Uterus (tissue), 4 donors: ENCODE measurements around the gene TOMM40. TPM values are rescaled to one million over a fixed set of nuclear protein-coding genes. Genes with fewer than 3 reads are reported as not detected.

Experiments used
- DNase-seq, 2 donors: peaks; one replicate each; pipeline ENCODE4 v3.0.0-alpha.2; 2019 to 2020
- H3K27ac ChIP-seq, 2 donors: fragments of 200-600 bp; sonication (generic); 1 replicate in 1 of 2; 2 replicates in 1 of 2; pipeline ENCODE4 v1.5.1; 2016 to 2018
- H3K27me3 ChIP-seq, 2 donors: fragments of 200-600 bp; sonication (generic); one replicate each; pipeline ENCODE4 v1.5.1; 2018 to 2019; ENCODE audit warnings: control low read depth in 1 of 2
- H3K36me3 ChIP-seq, 2 donors: fragments of 200-600 bp; sonication (generic); one replicate each; pipeline ENCODE4 v1.5.1; 2019; ENCODE audit warnings: control low read depth in 1 of 2
- H3K4me1 ChIP-seq, 2 donors: fragments of 200-600 bp; sonication (generic); one replicate each; pipeline ENCODE4 v1.5.1; 2018 to 2019; ENCODE audit warnings: control low read depth in 1 of 2
- H3K4me3 ChIP-seq, 2 donors: fragments of 200-600 bp; sonication (generic); 1 replicate in 1 of 2; 2 replicates in 1 of 2; pipeline ENCODE4 v1.5.1; 2018 to 2019; ENCODE audit warnings: mild to moderate bottlenecking in 1 of 2
- H3K9me3 ChIP-seq, 2 donors: fragments of 200-600 bp; sonication (generic); one replicate each; pipeline ENCODE4 v1.5.1; 2019; ENCODE audit warnings: control low read depth in 1 of 2
- POLR2A ChIP-seq, 2 donors: fragments of 450-650 bp; IDR thresholded peaks; one replicate each; pipeline ENCODE4 v1.6.1; 2016; ENCODE audit warnings: antibody characterized with exemption in 2 of 2, mild to moderate bottlenecking in 1 of 2, moderate library complexity in 1 of 2
- intact Hi-C: fragments of 100-400 bp; cut with DNase I; formaldehyde crosslinking; loops from one replicate; pipeline ENCODE4 v1.15.1; 2023; ENCODE audit warnings: low total_unique reads
- total RNA-seq, 4 donors: library from RNA; depleted of rRNA in 3 of 4; stranded (reverse); fragments of >200 nt in 3 of 4; gene quantifications; one replicate each; pipeline versions ENCODE4 v1.1.0 to v1.2.4, GENCODE V29; 2014 to 2023
- TF ChIP-seq, protein P1 (sequence below), 4 experiments: fragments of 200-600 bp in 2 of 4; fragments of 450-650 bp in 2 of 4; sonication (generic) in 2 of 4; IDR thresholded peaks; one replicate each; pipeline ENCODE4 v1.5.1; 2016 to 2019; ENCODE audit warnings: antibody characterized with exemption in 4 of 4, mild to moderate bottlenecking in 2 of 4, moderate library complexity in 1 of 4
- donor health status: DM: yes; HTN: yes; CAD: no.

TOMM40 gene
- total RNA-seq, 4 donors from 2014 or later, result 10.5 to 38.2 (median 24.1) TPM

DNA sequence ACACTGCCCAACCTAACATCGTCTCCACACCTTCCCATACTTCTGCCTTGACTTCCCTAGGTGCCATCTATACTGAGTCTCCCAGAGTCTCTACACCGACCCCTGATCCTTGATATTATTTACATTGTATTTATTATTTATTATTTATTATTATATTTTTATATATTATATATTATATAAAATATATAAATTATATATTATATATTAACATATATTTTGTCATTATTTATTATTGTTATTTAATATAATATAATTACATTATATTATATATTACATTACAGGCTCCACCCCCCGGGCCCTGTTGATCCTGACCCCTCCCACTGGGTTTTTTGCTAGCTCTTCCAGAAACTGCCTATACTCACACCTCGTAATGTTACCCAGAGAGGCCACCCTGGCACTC lies 18.4 kb upstream of the TOMM40 start:
- Histone ChIP-seq H3K36me3 (no peaks in the 10 kb centered on the region), H3K27ac (no peak overlapping the region), H3K4me3 (no peak overlapping the region), H3K9me3 (no peaks in the 10 kb centered on the region), H3K4me1 (no peaks in the 10 kb centered on the region), H3K27me3 (no peaks in the 10 kb centered on the region)
- intact Hi-C loops, result no loop called here
- DNase-seq, result no peak
- TF ChIP-seq POLR2A (IDR thresholded peaks at IDR 0.05), result no peak
- TF ChIP-seq, protein P1, sequence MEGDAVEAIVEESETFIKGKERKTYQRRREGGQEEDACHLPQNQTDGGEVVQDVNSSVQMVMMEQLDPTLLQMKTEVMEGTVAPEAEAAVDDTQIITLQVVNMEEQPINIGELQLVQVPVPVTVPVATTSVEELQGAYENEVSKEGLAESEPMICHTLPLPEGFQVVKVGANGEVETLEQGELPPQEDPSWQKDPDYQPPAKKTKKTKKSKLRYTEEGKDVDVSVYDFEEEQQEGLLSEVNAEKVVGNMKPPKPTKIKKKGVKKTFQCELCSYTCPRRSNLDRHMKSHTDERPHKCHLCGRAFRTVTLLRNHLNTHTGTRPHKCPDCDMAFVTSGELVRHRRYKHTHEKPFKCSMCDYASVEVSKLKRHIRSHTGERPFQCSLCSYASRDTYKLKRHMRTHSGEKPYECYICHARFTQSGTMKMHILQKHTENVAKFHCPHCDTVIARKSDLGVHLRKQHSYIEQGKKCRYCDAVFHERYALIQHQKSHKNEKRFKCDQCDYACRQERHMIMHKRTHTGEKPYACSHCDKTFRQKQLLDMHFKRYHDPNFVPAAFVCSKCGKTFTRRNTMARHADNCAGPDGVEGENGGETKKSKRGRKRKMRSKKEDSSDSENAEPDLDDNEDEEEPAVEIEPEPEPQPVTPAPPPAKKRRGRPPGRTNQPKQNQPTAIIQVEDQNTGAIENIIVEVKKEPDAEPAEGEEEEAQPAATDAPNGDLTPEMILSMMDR (IDR thresholded peaks at IDR 0.05), result no peak

DNA sequence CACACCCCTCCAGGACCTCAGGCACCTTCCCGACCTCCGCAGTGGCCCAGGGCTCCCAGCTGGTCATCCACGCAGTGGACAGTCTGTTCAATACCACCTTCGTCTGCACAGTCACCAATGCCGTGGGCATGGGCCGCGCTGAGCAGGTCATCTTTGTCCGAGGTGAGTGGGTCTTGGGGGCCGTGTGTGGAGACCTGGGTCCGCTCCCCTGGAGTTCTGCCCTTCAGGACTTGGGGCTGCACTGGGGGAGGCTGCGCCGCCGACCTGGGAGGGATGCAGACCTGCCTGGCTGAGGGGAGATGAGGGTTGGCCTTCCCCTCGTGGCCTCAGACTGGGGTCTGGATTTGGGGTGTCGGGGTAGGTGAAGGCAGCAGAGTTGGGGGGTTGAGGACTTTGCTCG lies 16.7 kb upstream of the TOMM40 start:
- H3K9me3 ChIP-seq, result no peaks in the 10 kb centered on the region
- intact Hi-C loops, result no loop called here
- H3K4me1 ChIP-seq, result no peaks in the 10 kb centered on the region
- TF ChIP-seq, protein P1 (IDR thresholded peaks at IDR 0.05), result no peak
- no peak for TF ChIP-seq POLR2A (IDR thresholded peaks at IDR 0.05)
- H3K27me3 ChIP-seq, result no peaks in the 10 kb centered on the region
- H3K36me3 ChIP-seq, result no peaks in the 10 kb centered on the region
- no peak overlapping the region for H3K27ac ChIP-seq
- no peak overlapping the region for H3K4me3 ChIP-seq
- no peak for DNase-seq

DNA sequence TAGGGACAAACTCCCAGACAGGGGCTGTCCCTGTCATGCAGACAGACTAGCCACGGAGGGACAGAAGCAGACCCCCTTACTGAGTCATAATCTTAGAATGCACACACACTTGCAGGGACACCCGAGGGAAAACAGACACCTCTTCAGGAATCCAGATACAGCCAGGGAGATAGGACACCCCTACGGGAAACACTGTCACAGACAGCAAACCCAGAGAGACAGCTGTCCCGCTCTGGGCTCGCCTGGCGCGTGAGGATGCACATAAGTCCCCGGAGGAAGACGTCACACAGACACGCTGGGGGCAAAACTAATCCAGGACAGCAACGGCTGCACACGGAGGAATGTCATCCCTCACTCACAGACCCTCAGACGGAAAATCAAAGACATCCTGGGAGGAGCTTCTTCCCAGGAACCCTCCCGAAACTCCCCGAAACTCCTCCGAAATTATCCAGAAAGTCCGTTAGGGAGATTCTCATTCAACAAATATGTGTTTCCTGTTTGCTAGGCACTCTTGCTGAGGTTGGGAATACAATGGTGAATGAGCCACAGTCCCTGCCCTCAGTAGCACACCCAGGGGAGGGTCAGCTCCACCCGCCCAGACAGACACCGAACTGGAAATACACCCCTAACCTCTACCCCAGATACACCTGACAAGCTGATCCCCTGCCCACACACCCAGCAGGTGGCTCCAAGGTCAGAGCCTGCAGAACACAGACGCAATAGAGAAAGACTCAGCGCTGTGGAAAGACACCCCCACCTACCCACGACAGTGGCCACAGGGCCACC lies 15.2 kb upstream of the TOMM40 start:
- Histone ChIP-seq H3K4me1 (no peaks in the 10 kb centered on the region), H3K27ac (no peak overlapping the region), H3K36me3 (no peaks in the 10 kb centered on the region), H3K27me3 (no peaks in the 10 kb centered on the region), H3K9me3 (no peaks in the 10 kb centered on the region), H3K4me3 (no peak overlapping the region)
- TF ChIP-seq, protein P1 (IDR thresholded peaks at IDR 0.05), result no peak
- no peak for TF ChIP-seq POLR2A (IDR thresholded peaks at IDR 0.05)
- intact Hi-C loops, result no loop called here
- DNase-seq, result no peak

DNA sequence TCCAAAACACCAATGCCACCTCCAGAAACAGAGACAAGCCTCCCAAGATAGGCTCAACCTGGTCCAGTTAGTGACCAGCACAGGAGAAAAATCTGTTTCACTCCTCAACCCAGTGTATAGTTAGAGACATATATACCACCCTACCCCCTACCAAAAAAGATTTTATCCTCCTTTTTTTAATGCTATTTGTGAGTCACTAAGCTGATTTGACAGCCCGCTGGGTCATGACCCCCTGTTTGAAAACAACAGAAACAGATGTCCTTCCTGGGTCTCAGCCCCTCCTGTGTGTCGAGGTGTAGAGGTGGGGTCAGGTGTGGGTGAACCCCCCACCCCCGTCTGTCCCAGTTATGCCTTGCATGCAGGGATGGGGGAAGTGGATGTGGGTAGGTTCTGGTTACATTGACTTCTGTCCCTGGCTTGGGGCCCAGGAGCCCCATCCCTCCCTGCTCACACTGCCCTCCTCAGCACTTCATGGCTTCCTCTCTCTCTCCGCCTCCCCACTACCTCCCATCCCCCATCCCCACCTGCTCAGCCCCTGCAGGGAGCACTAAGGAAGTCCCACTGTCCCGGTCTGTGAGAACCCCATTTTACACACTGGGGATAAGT lies 14.0 kb upstream of the TOMM40 start:
- Histone ChIP-seq H3K4me3 (no peak overlapping the region), H3K27ac (no peak overlapping the region), H3K27me3 (no peaks in the 10 kb centered on the region), H3K36me3 (no peaks in the 10 kb centered on the region), H3K9me3 (no peaks in the 10 kb centered on the region), H3K4me1 (no peaks in the 10 kb centered on the region)
- DNase-seq, result no peak
- intact Hi-C loops, result no loop called here
- TF ChIP-seq, protein P1 (IDR thresholded peaks at IDR 0.05), result no peak
- no peak for TF ChIP-seq POLR2A (IDR thresholded peaks at IDR 0.05)

DNA sequence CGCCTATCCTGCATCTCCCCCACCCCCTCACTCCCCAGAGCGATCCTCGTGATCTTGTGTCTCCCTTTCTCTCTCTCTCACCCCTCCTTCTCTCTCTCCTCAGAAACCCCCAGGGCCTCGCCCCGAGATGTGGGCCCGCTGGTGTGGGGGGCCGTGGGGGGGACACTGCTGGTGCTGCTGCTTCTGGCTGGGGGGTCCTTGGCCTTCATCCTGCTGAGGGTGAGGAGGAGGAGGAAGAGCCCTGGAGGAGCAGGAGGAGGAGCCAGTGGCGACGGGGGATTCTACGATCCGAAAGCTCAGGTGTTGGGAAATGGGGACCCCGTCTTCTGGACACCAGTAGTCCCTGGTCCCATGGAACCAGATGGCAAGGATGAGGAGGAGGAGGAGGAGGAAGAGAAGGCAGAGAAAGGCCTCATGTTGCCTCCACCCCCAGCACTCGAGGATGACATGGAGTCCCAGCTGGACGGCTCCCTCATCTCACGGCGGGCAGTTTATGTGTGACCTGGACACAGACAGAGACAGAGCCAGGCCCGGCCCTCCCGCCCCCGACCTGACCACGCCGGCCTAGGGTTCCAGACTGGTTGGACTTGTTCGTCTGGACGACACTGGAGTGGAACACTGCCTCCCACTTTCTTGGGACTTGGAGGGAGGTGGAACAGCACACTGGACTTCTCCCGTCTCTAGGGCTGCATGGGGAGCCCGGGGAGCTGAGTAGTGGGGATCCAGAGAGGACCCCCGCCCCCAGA lies 12.8 kb upstream of the TOMM40 start:
- no peaks in the 10 kb centered on the region for H3K4me1 ChIP-seq
- TF ChIP-seq, protein P1 (IDR thresholded peaks at IDR 0.05), result no peak
- TF ChIP-seq POLR2A (IDR thresholded peaks at IDR 0.05), result no peak
- no peak overlapping the region for H3K4me3 ChIP-seq
- no peak for DNase-seq
- no peaks in the 10 kb centered on the region for H3K36me3 ChIP-seq
- H3K27ac ChIP-seq, result no peak overlapping the region
- no peaks in the 10 kb centered on the region for H3K9me3 ChIP-seq
- intact Hi-C loops, result no loop called here
- H3K27me3 ChIP-seq, result no peaks in the 10 kb centered on the region
